Prostate gland (tissue), 1 donor: ENCODE measurements around the gene NKX1-2.

Source experiments
- POLR2A ChIP-seq: fragments of 450-650 bp; IDR thresholded peaks from one replicate; pipeline ENCODE4 v1.6.1; 2016; ENCODE audit warnings: antibody characterized with exemption, mild to moderate bottlenecking
- POLR2AphosphoS5 ChIP-seq: sonication (generic); formaldehyde crosslinking; IDR thresholded peaks from one replicate; pipeline ENCODE4 v1.6.1; 2017; ENCODE audit warnings: antibody characterized with exemption

- TF ChIP-seq POLR2AphosphoS5 (no peak), POLR2A (no peak)
Measured at GRCh38 chr10:124451276-124451675, 1.4 kb upstream of the NKX1-2 start.
